HepG2 (cell line): Measurements from ENCODE around the gene CDC42EP1. TPM values are rescaled to one million over a fixed set of nuclear protein-coding genes. Genes with fewer than 3 reads are reported as not detected.

Experiments
- ATRX ChIP-seq: sonication (generic); formaldehyde crosslinking; IDR thresholded peaks from 2 replicates; pipeline ENCODE4 v1.4.0; 2020; ENCODE audit warnings: missing genetic modification reagents, borderline replicate concordance
- CHCHD3 ChIP-seq: sonication (generic); formaldehyde crosslinking; IDR thresholded peaks from 2 replicates; pipeline ENCODE4 v1.8.0; 2022; ENCODE audit warnings: mild to moderate bottlenecking, missing genetic modification reagents, moderate library complexity
- GTF3A ChIP-seq: sonication (generic); formaldehyde crosslinking; conservative IDR thresholded peaks from 2 replicates; pipeline ENCODE4 v1.4.0; 2020; ENCODE audit warnings: mild to moderate bottlenecking, missing genetic modification reagents
- JUNB ChIP-seq: sonication (generic); formaldehyde crosslinking; IDR thresholded peaks from 2 replicates; pipeline ENCODE4 v1.8.0; 2022; ENCODE audit warnings: missing genetic modification reagents, mild to moderate bottlenecking, borderline replicate concordance
- KDM2A ChIP-seq: sonication (generic); formaldehyde crosslinking; IDR thresholded peaks from 2 replicates; pipeline ENCODE4 v1.4.0; 2020; ENCODE audit warnings: low read depth, missing genetic modification reagents, borderline replicate concordance
- MNT ChIP-seq: fragments of 450-650 bp; IDR thresholded peaks from 2 replicates; pipeline ENCODE4 v1.6.1; 2016
- NONO ChIP-seq, 2 experiments: fragments of 450-650 bp in 1 of 2; sonication (generic) in 1 of 2; formaldehyde crosslinking in 1 of 2; IDR thresholded peaks in 1 of 2; conservative IDR thresholded peaks in 1 of 2; 2 replicates each; pipeline versions ENCODE4 v1.6.1 to v1.8.0; 2017 to 2022; ENCODE audit warnings: mild to moderate bottlenecking in 1 of 2, missing genetic modification reagents in 1 of 2, moderate library complexity in 1 of 2
- SRSF1 ChIP-seq: fragments of 200-400 bp; formaldehyde crosslinking; optimal IDR thresholded peaks from 2 replicates; pipeline ENCODE3; 2017; ENCODE audit warnings: mild to moderate bottlenecking, low read depth, low read length, moderate library complexity
- ZBTB1 ChIP-seq: sonication (generic); formaldehyde crosslinking; IDR thresholded peaks from 2 replicates; pipeline ENCODE4 v1.4.0; 2020; ENCODE audit warnings: missing genetic modification reagents, borderline replicate concordance
- ZC3H4 ChIP-seq: sonication (generic); formaldehyde crosslinking; IDR thresholded peaks from 2 replicates; pipeline ENCODE4 v1.4.0; 2020; ENCODE audit warnings: missing genetic modification reagents, borderline replicate concordance
- ZFP36L1 ChIP-seq: sonication (generic); formaldehyde crosslinking; IDR thresholded peaks from 2 replicates; pipeline ENCODE4 v1.8.0; 2022; ENCODE audit warnings: mild to moderate bottlenecking, missing genetic modification reagents, moderate library complexity
- ZNF18 ChIP-seq: sonication (generic); formaldehyde crosslinking; IDR thresholded peaks from 2 replicates; pipeline ENCODE4 v1.8.0; 2022; ENCODE audit warnings: mild to moderate bottlenecking, missing genetic modification reagents; ENCODE audit not compliant: insufficient replicate concordance
- ZNF235 ChIP-seq: sonication (generic); formaldehyde crosslinking; IDR thresholded peaks from 2 replicates; pipeline ENCODE4 v1.8.1; 2023; ENCODE audit warnings: mild to moderate bottlenecking, missing genetic modification reagents, borderline replicate concordance
- ZNF292 ChIP-seq: sonication (generic); formaldehyde crosslinking; IDR thresholded peaks from 2 replicates; pipeline ENCODE4 v1.8.1; 2022; ENCODE audit warnings: mild to moderate bottlenecking, low read depth, missing genetic modification reagents, borderline replicate concordance
- ZNF503 ChIP-seq: sonication (generic); formaldehyde crosslinking; IDR thresholded peaks from 2 replicates; pipeline ENCODE4 v1.4.0; 2020; ENCODE audit warnings: missing genetic modification reagents
- ZNF800 ChIP-seq: sonication (generic); formaldehyde crosslinking; IDR thresholded peaks from 2 replicates; pipeline ENCODE4 v1.4.0; 2020; ENCODE audit warnings: missing genetic modification reagents
- ZSCAN25 ChIP-seq: sonication (generic); formaldehyde crosslinking; IDR thresholded peaks from 2 replicates; pipeline ENCODE4 v1.8.0; 2022; ENCODE audit warnings: mild to moderate bottlenecking, missing genetic modification reagents
- polyA plus RNA-seq, 8 experiments: library from polyadenylated mRNA; depleted of rRNA in 3 of 8; stranded (reverse) in 7 of 8; unstranded in 1 of 8; fragments of >200 nt; fragmentation: Illumina TruSeq in 4 of 8; extraction: Trizol in 4 of 8; gene quantifications; 2 replicates each; pipeline versions ENCODE4 v1.2.1 to v1.2.3, GENCODE V29; 2011 to 2016; ENCODE audit warnings: low read depth in 4 of 8, missing spikeins in 1 of 8, mixed read lengths in 1 of 8; ENCODE audit not compliant: insufficient read depth in 1 of 8
- total RNA-seq, 5 experiments: library from RNA; depleted of rRNA; stranded (reverse); fragments of >200 nt; fragmentation: Illumina TruSeq; extraction: Trizol; gene quantifications; 2 replicates each; pipeline ENCODE4 v1.2.3, GENCODE V29; 2016; ENCODE audit warnings: low read depth in 1 of 5

Gene CDC42EP1
- total and polyA plus RNA-seq, 2 of the 13 experiments (the other 11 are each of a cell fraction or from before 2014, with no cell fraction given), result 17.1 to 29.5 TPM

GRCh38 chr22:37608477-37609239, 48.4 kb downstream of the CDC42EP1 start, which contains the start of gene GGA1 (continued):
- TF ChIP-seq ZSCAN25 (CRISPR knock-in tag), result no peak
- 0 out of 2 replicates have a peak, but pooled peaks have one; percentile 1 for TF ChIP-seq ZFP36L1 (CRISPR knock-in tag)
- 0 out of 2 replicates have a peak, but pooled peaks have one; percentile 25 for TF ChIP-seq ZC3H4 (CRISPR knock-in tag)
- no peak for TF ChIP-seq ZNF18 (CRISPR knock-in tag)
- no peak for TF ChIP-seq ZNF292 (CRISPR knock-in tag)
- no peak for TF ChIP-seq CHCHD3
- no peak for TF ChIP-seq ATRX (CRISPR knock-in tag)
- 0 out of 2 replicates have a peak, but pooled peaks have one; percentile 15 for TF ChIP-seq ZNF800 (CRISPR knock-in tag)
- TF ChIP-seq SRSF1, result peak; percentile 52
- 0 out of 2 replicates have a peak, but pooled peaks have one; percentile 75 for TF ChIP-seq ZNF503
- TF ChIP-seq ZBTB1, result no peak
- TF ChIP-seq KDM2A, result peak; percentile 80
- no peak for TF ChIP-seq ZNF235 (CRISPR knock-in tag)
- 0 out of 2 replicates have a peak, but pooled peaks have one; percentile 21 for TF ChIP-seq MNT
- TF ChIP-seq GTF3A, result peak; percentile 71; the same call in 1 of the 2 replicates
- no peak for TF ChIP-seq NONO (IDR thresholded peaks at IDR 0.05)
- peak; percentile 25 for TF ChIP-seq NONO (CRISPR knock-in tag; conservative IDR thresholded peaks at IDR 0.05)
- TF ChIP-seq JUNB (CRISPR knock-in tag), result no peak
